Neural progenitor cell (in vitro differentiated cells): Measurements from ENCODE around the gene EPHA2. TPM values are rescaled to one million over a fixed set of nuclear protein-coding genes. Genes with fewer than 3 reads are reported as not detected.

Experiments used
- DNase-seq: peaks from one replicate; pipeline ENCODE4 v3.0.0-alpha.2; 2016; ENCODE audit warnings: low spot score
- H2AFZ ChIP-seq: fragments of 200-600 bp; sonication (generic); replicated peaks from 2 replicates; pipeline ENCODE4 v1.6.1; 2016; ENCODE audit warnings: antibody characterized with exemption
- H3F3A ChIP-seq: fragments of 200-600 bp; sonication (generic); 2 replicates; pipeline ENCODE4 v1.6.1; 2016; ENCODE audit warnings: antibody characterized with exemption, low read depth
- H3K27ac ChIP-seq: fragments of 200-600 bp; sonication (generic); 2 replicates; pipeline ENCODE4 v1.5.1; 2016; ENCODE audit warnings: mild to moderate bottlenecking
- H3K27me3 ChIP-seq: fragments of 200-600 bp; sonication (generic); 2 replicates; pipeline ENCODE4 v1.6.1; 2016; ENCODE audit warnings: mild to moderate bottlenecking, moderate library complexity
- H3K36me3 ChIP-seq: fragments of 200-600 bp; sonication (generic); 2 replicates; pipeline ENCODE4 v1.5.1; 2016
- H3K4me1 ChIP-seq: fragments of 200-600 bp; sonication (generic); 2 replicates; pipeline ENCODE4 v1.6.1; 2016; ENCODE audit warnings: mixed run types
- H3K4me2 ChIP-seq: fragments of 200-600 bp; sonication (generic); 2 replicates; pipeline ENCODE4 v1.6.1; 2016
- H3K4me3 ChIP-seq: fragments of 200-600 bp; sonication (generic); 2 replicates; pipeline ENCODE4 v1.5.1; 2016
- H3K79me2 ChIP-seq: fragments of 200-600 bp; sonication (generic); 2 replicates; pipeline ENCODE4 v1.6.1; 2016; ENCODE audit warnings: low read depth
- H3K9ac ChIP-seq: fragments of 200-600 bp; sonication (generic); 2 replicates; pipeline ENCODE4 v1.6.1; 2016
- H3K9me3 ChIP-seq: fragments of 200-600 bp; sonication (generic); 2 replicates; pipeline ENCODE4 v1.5.1; 2016; ENCODE audit warnings: low read depth
- H4K20me1 ChIP-seq: fragments of 200-600 bp; sonication (generic); 2 replicates; pipeline ENCODE4 v1.6.1; 2016; ENCODE audit warnings: low read depth
- H3K27ac Mint-ChIP-seq: 3 replicates; pipeline ENCODE4 v1.8.0; 2021; ENCODE audit warnings: mixed read lengths
- H3K27me3 Mint-ChIP-seq: 2 replicates; pipeline ENCODE4 v1.8.0; 2022; ENCODE audit warnings: low read depth, mild to moderate bottlenecking, inconsistent platforms, moderate library complexity, mixed read lengths; ENCODE audit not compliant: insufficient read depth
- H3K36me3 Mint-ChIP-seq: 3 replicates; pipeline ENCODE4 v1.8.0; 2021; ENCODE audit warnings: mixed read lengths
- H3K4me1 Mint-ChIP-seq: 3 replicates; pipeline ENCODE4 v1.8.0; 2021; ENCODE audit warnings: mixed read lengths
- H3K4me3 Mint-ChIP-seq: 3 replicates; pipeline ENCODE4 v1.8.0; 2021; ENCODE audit warnings: mild to moderate bottlenecking, moderate library complexity, mixed read lengths
- H3K9me3 Mint-ChIP-seq: 3 replicates; pipeline ENCODE4 v1.8.0; 2020; ENCODE audit warnings: mixed read lengths
- CTCF ChIP-seq: fragments of 200-600 bp; sonication (generic); IDR thresholded peaks from 2 replicates; pipeline ENCODE4 v1.5.1; 2017; ENCODE audit warnings: antibody characterized with exemption, mild to moderate bottlenecking
- EZH2 ChIP-seq: fragments of 200-600 bp; sonication (generic); IDR thresholded peaks from 2 replicates; pipeline ENCODE4 v1.6.1; 2017; ENCODE audit warnings: antibody characterized with exemption, mild to moderate bottlenecking, moderate library complexity
- EZH2phosphoT487 ChIP-seq: fragments of 200-600 bp; sonication (generic); IDR thresholded peaks from 2 replicates; pipeline ENCODE4 v1.6.1; 2017; ENCODE audit warnings: antibody characterized with exemption
- total RNA-seq: library from RNA; depleted of rRNA; stranded (reverse); fragments of >200 nt; gene quantifications from 2 replicates; pipeline ENCODE4 v1.2.3, GENCODE V29; 2015; ENCODE audit warnings: low replicate concordance

The EPHA2 gene
- total RNA-seq, 1 donor from 2014 or later, result 14.9 TPM

DNA sequence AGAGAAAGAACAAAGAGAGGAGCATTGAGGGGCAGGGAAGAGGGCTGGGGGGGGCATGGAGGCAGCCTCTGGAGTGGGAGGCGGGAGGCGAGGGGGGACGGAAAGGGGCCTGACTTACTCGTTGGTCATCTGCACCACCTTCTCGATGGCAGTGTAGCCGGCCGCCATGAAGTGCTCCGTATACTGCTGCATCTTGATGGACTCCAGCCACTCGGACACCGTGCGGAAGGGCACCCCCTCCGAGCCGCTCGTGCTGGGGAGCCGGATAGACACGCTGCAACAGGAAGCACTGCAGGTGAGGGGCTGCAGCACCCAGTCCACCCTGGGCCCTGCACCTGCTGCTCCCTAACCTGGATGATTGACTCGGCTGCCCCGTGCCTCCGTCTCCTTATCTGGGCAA, 26.6 kb downstream of the EPHA2 start:
- Histone ChIP-seq H3K9ac (no peak overlapping the region), H3K4me1 (no peaks in the 10 kb centered on the region), H3K27me3 (no peaks in the 10 kb centered on the region), H3K4me3 (no peak overlapping the region), H3K4me2 (no peak overlapping the region), H3K79me2 (no peaks in the 10 kb centered on the region), H2AFZ (no peak overlapping the region), H3K9me3 (no peaks in the 10 kb centered on the region), H3K27ac (no peak overlapping the region), H3F3A (no peaks in the 10 kb centered on the region), H3K36me3 (no peaks in the 10 kb centered on the region), H4K20me1 (peaks cover 11% of the 10 kb centered on the region)
- Mint-ChIP-seq H3K4me1 (peaks cover 6% of the 10 kb centered on the region), H3K4me3 (no peak overlapping the region), H3K9me3 (no peaks in the 10 kb centered on the region), H3K27ac (no peak overlapping the region), H3K36me3 (peaks cover 32% of the 10 kb centered on the region), H3K27me3 (peaks cover 2% of the 10 kb centered on the region)
- no peak for DNase-seq
- no peak for TF ChIP-seq EZH2phosphoT487
- no peak for TF ChIP-seq CTCF
- TF ChIP-seq EZH2, result no peak

- peaks cover 33% of the 10 kb centered on the region for H3K36me3 Mint-ChIP-seq
Measured at GRCh38 chr1:16128338-16128741, 27.5 kb downstream of the EPHA2 start.

GRCh38 chr1:16127676-16128337, 28.1 kb downstream of the EPHA2 start:
- Histone ChIP-seq H3K27ac (no peak overlapping the region), H3F3A (no peaks in the 10 kb centered on the region), H2AFZ (no peak overlapping the region), H3K4me1 (no peaks in the 10 kb centered on the region), H4K20me1 (peaks cover 11% of the 10 kb centered on the region), H3K9me3 (no peaks in the 10 kb centered on the region), H3K4me2 (no peak overlapping the region), H3K36me3 (no peaks in the 10 kb centered on the region), H3K79me2 (no peaks in the 10 kb centered on the region), H3K9ac (no peak overlapping the region), H3K27me3 (no peaks in the 10 kb centered on the region), H3K4me3 (no peak overlapping the region)
- H3K27me3 Mint-ChIP-seq, result peaks cover 6% of the 10 kb centered on the region
- peaks cover 33% of the 10 kb centered on the region for H3K36me3 Mint-ChIP-seq
- peaks cover 17% of the 10 kb centered on the region for H3K4me1 Mint-ChIP-seq
- H3K9me3 Mint-ChIP-seq, result no peaks in the 10 kb centered on the region
- TF ChIP-seq CTCF (no peak), EZH2phosphoT487 (no peak), EZH2 (no peak)
- no peak overlapping the region for H3K4me3 Mint-ChIP-seq
- no peak overlapping the region for H3K27ac Mint-ChIP-seq
- DNase-seq, result no peak

More at GRCh38 chr1:16128338-16128741, 27.5 kb downstream of the EPHA2 start:
- H3K79me2 ChIP-seq, result no peaks in the 10 kb centered on the region
- Mint-ChIP-seq H3K9me3 (no peaks in the 10 kb centered on the region), H3K4me1 (peaks cover 12% of the 10 kb centered on the region), H3K4me3 (no peak overlapping the region), H3K27ac (no peak overlapping the region), H3K27me3 (peaks cover 2% of the 10 kb centered on the region)
- no peak overlapping the region for H2AFZ ChIP-seq
- TF ChIP-seq EZH2phosphoT487 (no peak), CTCF (no peak), EZH2 (no peak)
- H4K20me1 ChIP-seq, result peaks cover 11% of the 10 kb centered on the region
- H3F3A ChIP-seq, result no peaks in the 10 kb centered on the region
- no peaks in the 10 kb centered on the region for H3K9me3 ChIP-seq
- H3K9ac ChIP-seq, result no peak overlapping the region
- no peak overlapping the region for H3K4me3 ChIP-seq
- H3K36me3 ChIP-seq, result no peaks in the 10 kb centered on the region
- no peaks in the 10 kb centered on the region for H3K4me1 ChIP-seq
- no peak overlapping the region for H3K4me2 ChIP-seq
- H3K27ac ChIP-seq, result no peak overlapping the region
- H3K27me3 ChIP-seq, result no peaks in the 10 kb centered on the region
- no peak for DNase-seq
